Immature natural killer cell (primary cell): ENCODE data around the gene INPP5F. TPM values are rescaled to one million over a fixed set of nuclear protein-coding genes. Genes with fewer than 3 reads are reported as not detected.
A peak's percentile ranks its signal among the peaks of the same experiment; 100 is the strongest.
"Not testable (repeated sequence)": the region's sequence is repeated elsewhere in the genome, so short reads cannot be mapped to it uniquely, and the experiment has no call there.

Experiments
- DNase-seq, 3 donors: peaks; one replicate each; pipeline ENCODE4 v3.0.0; 2022; ENCODE audit warnings: mixed read lengths in 1 of 3
- H3K27ac Mint-ChIP-seq, 6 donors: one replicate each; pipeline ENCODE4 v1.8.0; 2020; ENCODE audit warnings: mixed read lengths in 6 of 6, mild to moderate bottlenecking in 5 of 6, inconsistent platforms in 4 of 6, moderate library complexity in 3 of 6
- H3K27me3 Mint-ChIP-seq, 3 donors: one replicate each; pipeline ENCODE4 v1.8.0; 2020 to 2021; ENCODE audit warnings: low read depth in 3 of 3, mild to moderate bottlenecking in 3 of 3, mixed read lengths in 3 of 3, moderate library complexity in 3 of 3, inconsistent platforms in 1 of 3
- H3K36me3 Mint-ChIP-seq, 3 donors: one replicate each; pipeline ENCODE4 v1.8.0; 2020; ENCODE audit warnings: mixed read lengths in 3 of 3, inconsistent platforms in 2 of 3, mild to moderate bottlenecking in 2 of 3
- H3K4me1 Mint-ChIP-seq, 2 donors: one replicate each; pipeline ENCODE4 v1.8.0; 2020; ENCODE audit warnings: inconsistent platforms in 2 of 2, mild to moderate bottlenecking in 2 of 2, mixed read lengths in 2 of 2, moderate library complexity in 1 of 2
- H3K4me3 Mint-ChIP-seq, 5 donors: one replicate each; pipeline ENCODE4 v1.8.0; 2020; ENCODE audit warnings: mild to moderate bottlenecking in 5 of 5, mixed read lengths in 5 of 5, inconsistent platforms in 3 of 5, moderate library complexity in 3 of 5
- H3K9me3 Mint-ChIP-seq, 6 donors: one replicate each; pipeline ENCODE4 v1.8.0; 2020; ENCODE audit warnings: mild to moderate bottlenecking in 6 of 6, mixed read lengths in 6 of 6, inconsistent platforms in 4 of 6, moderate library complexity in 3 of 6
- polyA plus RNA-seq, 3 donors: library from polyadenylated mRNA; unstranded; fragments of 300-500 nt; fragmentation: Illumina TruSeq; gene quantifications; one replicate each; pipeline ENCODE4 v1.2.3, GENCODE V29; 2021

The INPP5F gene
- polyA plus RNA-seq, 3 donors from 2014 or later: 6.7 to 8.0 (median 6.8) TPM

DNA sequence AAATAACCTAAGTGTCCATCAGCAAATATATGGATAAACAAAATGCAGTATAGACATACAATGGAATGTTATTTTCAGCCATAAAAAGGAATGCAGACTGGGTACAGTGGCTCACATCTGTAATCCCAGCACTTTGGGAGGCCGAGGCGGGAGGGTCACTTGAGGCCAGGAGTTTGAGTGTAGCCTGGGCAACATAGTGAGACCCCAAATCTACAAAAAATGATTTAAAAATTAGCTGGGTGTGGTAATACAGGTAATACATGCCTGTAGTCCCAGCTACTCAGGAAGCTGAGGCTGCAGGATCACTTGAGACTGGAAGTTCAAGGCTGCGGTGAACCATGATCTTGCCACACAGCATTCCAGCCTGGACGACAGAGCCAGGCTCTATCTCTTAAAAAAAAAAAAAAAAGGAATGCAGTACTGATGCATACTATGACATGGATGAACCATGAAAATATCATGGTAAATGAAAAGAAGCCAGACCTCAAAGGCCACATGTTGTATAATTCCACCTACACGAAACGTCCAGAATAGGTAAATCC lies 139.9 kb downstream of the INPP5F start:
- H3K9me3 Mint-ChIP-seq: peaks cover 2 to 10% (median 6%) of the 10 kb centered on the region in 6 donors
- peak overlapping the region in 3 of 6 donors; percentile 4 to 46 (median 6) for H3K27ac Mint-ChIP-seq
- H3K4me3 Mint-ChIP-seq: no peak overlapping the region
- H3K4me1 Mint-ChIP-seq: peaks cover 52 to 85% of the 10 kb centered on the region in 2 donors
- no peaks in the 10 kb centered on the region for H3K27me3 Mint-ChIP-seq
- DNase-seq: no peak
- H3K36me3 Mint-ChIP-seq: peaks cover 9 to 13% (median 13%) of the 10 kb centered on the region in 3 donors

- H3K36me3 Mint-ChIP-seq: peaks cover 9 to 13% (median 13%) of the 10 kb centered on the region in 3 donors
- peaks cover 2 to 10% (median 6%) of the 10 kb centered on the region in 6 donors for H3K9me3 Mint-ChIP-seq
- no peak overlapping the region for H3K4me3 Mint-ChIP-seq
- H3K27me3 Mint-ChIP-seq: peaks cover 0 to 2% (median 0%) of the 10 kb centered on the region in 3 donors
- H3K4me1 Mint-ChIP-seq: peaks cover 54 to 84% of the 10 kb centered on the region in 2 donors
- H3K27ac Mint-ChIP-seq: no peak overlapping the region
- DNase-seq: no peak
Observed at GRCh38 chr10:119867317-119867716, 141.5 kb downstream of the INPP5F start.

- Mint-ChIP-seq H3K27ac (peak overlapping the region in 2 of 6 donors; percentile 31 to 39), H3K4me1 (peaks cover 52 to 80% of the 10 kb centered on the region in 2 donors)
- H3K9me3 Mint-ChIP-seq, H3K36me3 Mint-ChIP-seq, DNase-seq, H3K4me3 Mint-ChIP-seq, H3K27me3 Mint-ChIP-seq: not testable (repeated sequence)
Observed at GRCh38 chr10:119869398-119869797, 143.5 kb downstream of the INPP5F start.

GRCh38 chr10:119871881-119872609 lies 146.2 kb downstream of the INPP5F start:
- Mint-ChIP-seq H3K4me3 (peak overlapping the region; percentile 90 to 93 (median 91)), H3K36me3 (no peaks in the 10 kb centered on the region), H3K27ac (peak overlapping the region; percentile 63 to 93 (median 89)), H3K9me3 (no peaks in the 10 kb centered on the region), H3K4me1 (peaks cover 40 to 61% of the 10 kb centered on the region in 2 donors), H3K27me3 (peaks cover 0 to 5% (median 1%) of the 10 kb centered on the region in 3 donors)
- peak; percentile 44 to 54 (median 49) for DNase-seq

DNA sequence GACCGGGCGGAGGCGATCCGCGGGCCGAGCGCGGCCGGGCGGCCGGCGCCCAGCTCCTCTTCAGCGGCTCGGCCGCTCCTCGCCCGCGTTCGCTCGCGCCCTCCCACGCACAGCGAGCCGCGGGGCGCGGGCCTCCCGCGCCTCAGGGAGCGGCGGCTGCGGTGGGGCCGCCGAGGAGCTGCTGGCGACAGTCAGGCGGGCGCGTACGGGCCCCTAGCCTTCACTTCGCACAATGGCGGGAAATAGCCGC lies 146.7 kb downstream of the INPP5F start, which contains the start of gene MCMBP:
MCMBP (minus strand) TSS at position 234 of the 250 bp plus-strand sequence. CDS start 259 bp downstream, outside the sequence.
- Mint-ChIP-seq H3K4me1 (peaks cover 37 to 57% of the 10 kb centered on the region in 2 donors), H3K4me3 (peak within 1 kb of the TSS; percentile 90 to 93 (median 92)), H3K27me3 (peaks cover 0 to 6% (median 1%) of the 10 kb centered on the region in 3 donors), H3K27ac (peak within 1 kb of the TSS; percentile 81 to 95 (median 92)), H3K36me3 (no peaks in the 10 kb centered on the region), H3K9me3 (no peaks in the 10 kb centered on the region)
- no peak for DNase-seq

DNA sequence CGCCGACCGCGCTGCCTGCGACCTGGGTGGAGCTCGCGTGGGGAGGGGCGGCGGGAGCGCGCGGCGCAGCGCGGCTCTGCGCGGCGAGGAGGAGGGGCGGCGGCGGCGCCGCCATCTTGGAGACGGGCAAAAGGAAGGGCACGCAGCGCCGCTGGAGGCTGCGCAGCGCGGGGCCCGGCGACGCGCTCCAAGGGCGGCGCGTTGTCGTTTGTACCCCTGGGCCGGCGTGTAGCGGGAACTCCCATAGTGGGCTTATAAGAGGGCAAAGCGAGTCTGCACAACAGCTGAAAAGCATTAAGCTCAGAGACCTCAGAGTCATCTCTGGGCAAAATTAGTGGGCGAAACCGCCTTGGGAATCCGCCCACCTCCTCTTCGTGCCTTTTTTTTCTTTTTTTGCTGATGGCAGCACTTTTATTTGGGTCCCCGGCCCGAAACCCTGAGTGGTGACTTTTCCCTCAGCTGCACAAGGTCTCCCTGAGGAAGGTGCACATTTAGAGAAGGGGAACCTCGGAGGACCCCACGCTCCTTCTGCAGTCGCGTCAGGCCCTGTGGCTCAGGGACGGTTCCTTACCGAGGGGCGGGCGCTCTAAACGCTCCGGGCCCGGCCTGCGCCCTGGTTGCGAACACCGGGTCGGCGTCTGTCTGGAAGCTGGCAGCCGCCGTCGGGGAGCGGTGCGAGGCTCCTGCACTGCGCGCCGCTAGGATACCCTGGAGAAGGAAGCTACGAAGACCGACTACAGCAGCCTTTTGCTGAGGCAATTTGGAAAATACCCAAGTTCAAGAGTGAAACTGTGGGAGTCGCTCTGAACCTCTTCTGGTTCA lies 147.2 kb downstream of the INPP5F start:
- Mint-ChIP-seq H3K27me3 (peaks cover 0 to 6% (median 1%) of the 10 kb centered on the region in 3 donors), H3K4me3 (peak overlapping the region; percentile 82 to 92 (median 87)), H3K9me3 (no peaks in the 10 kb centered on the region), H3K4me1 (peaks cover 35 to 52% of the 10 kb centered on the region in 2 donors), H3K36me3 (no peaks in the 10 kb centered on the region), H3K27ac (peak overlapping the region; percentile 64 to 95 (median 90))
- DNase-seq: peak; percentile 84 to 88 (median 87)

GRCh38 chr10:119878524-119878923 lies 152.7 kb downstream of the INPP5F start:
- DNase-seq: no peak
- Mint-ChIP-seq H3K9me3 (no peaks in the 10 kb centered on the region), H3K4me3 (no peak overlapping the region), H3K27me3 (peaks cover 1 to 3% (median 2%) of the 10 kb centered on the region in 3 donors), H3K36me3 (no peaks in the 10 kb centered on the region), H3K27ac (no peak overlapping the region), H3K4me1 (peaks cover 7 to 8% of the 10 kb centered on the region in 2 donors)

Other genes starting within 250 kb of the INPP5F start
- gene RGS10, start 183.3 kb upstream of the INPP5F start, polyA plus RNA-seq: 10 to 100 TPM; 11.8 to 48.4 (median 40.7) TPM
- 10 to 100 TPM in 2 of 3 donors, 1 to 10 TPM in 1; 5.5 to 14.2 (median 10.9) TPM for gene TIAL1, start 129.1 kb upstream of the INPP5F start, polyA plus RNA-seq
- gene BAG3, start 74.7 kb upstream of the INPP5F start, polyA plus RNA-seq: 1 to 10 TPM in 2 of 3 donors, under 1 TPM in 1; 0.57 to 3.1 (median 2.2) TPM
- 10 to 100 TPM; 46.6 to 65.6 (median 52.4) TPM for gene MCMBP, start 146.8 kb downstream of the INPP5F start, polyA plus RNA-seq
- gene SEC23IP, start 166.7 kb downstream of the INPP5F start, polyA plus RNA-seq: 10 to 100 TPM; 41.2 to 57.3 (median 47.2) TPM